Measurements from ENCODE around the gene HKDC1. TPM values are rescaled to one million over a fixed set of nuclear protein-coding genes. Genes with fewer than 3 reads are reported as not detected.

HKDC1 gene
- total RNA-seq, 1 experiment from 2014 or later, result 1.7 TPM

- H3K27ac ChIP-seq (ENCODE audit: low read depth, low read length), result no peak overlapping the region
- H3K27me3 ChIP-seq (ENCODE audit: insufficient read depth, low read length), result no peaks in the 10 kb centered on the region
- H3K79me2 ChIP-seq (ENCODE audit: insufficient read depth, low read length), result peaks cover 62% of the 10 kb centered on the region
- H3K9me2 ChIP-seq (ENCODE audit: insufficient read depth), result no peaks in the 10 kb centered on the region
- TF ChIP-seq EGR1 (IDR thresholded peaks at IDR 0.05; ENCODE audit: low read depth) (no peak), MAX (IDR thresholded peaks at IDR 0.05) (no peak), FOSL1 (IDR thresholded peaks at IDR 0.05; ENCODE audit: low read depth) (no peak), EZH2 (IDR thresholded peaks at IDR 0.05) (no peak), POLR2A (IDR thresholded peaks at IDR 0.05; ENCODE audit: borderline replicate concordance, extremely low read depth, insufficient read depth, insufficient read length) (no peak), ZBTB33 (IDR thresholded peaks at IDR 0.05; ENCODE audit: extremely low read depth, insufficient replicate concordance, low read length) (no peak), SRF (IDR thresholded peaks at IDR 0.05; ENCODE audit: low read depth) (no peak), ZNF274 (IDR thresholded peaks at IDR 0.05; ENCODE audit: low read depth, low read length) (no peak), JUND (IDR thresholded peaks at IDR 0.05) (no peak), ZFX (IDR thresholded peaks at IDR 0.05) (no peak), CBX3 (IDR thresholded peaks at IDR 0.05; ENCODE audit: low read depth) (no peak), RAD21 (IDR thresholded peaks at IDR 0.05; ENCODE audit: low read depth) (no peak), CTCF (IDR thresholded peaks at IDR 0.05 in 2 of 3, conservative IDR thresholded peaks at IDR 0.05 in 1 of 3; ENCODE audit: borderline replicate concordance in 1 of 3, insufficient read depth in 1 of 3, low read depth in 2 of 3, low read length in 2 of 3) (no peak), POLR2AphosphoS5 (IDR thresholded peaks at IDR 0.05; ENCODE audit: low read depth, low read length) (no peak)
- H3K4me3 ChIP-seq (replicated peaks in 1 of 2; ENCODE audit: low read depth in 1 of 2, low read length in 2 of 2), result no peak overlapping the region
- no peak overlapping the region for H2AFZ ChIP-seq (ENCODE audit: low read depth, low read length, poor library complexity, severe bottlenecking)
- no peak overlapping the region for H3K9ac ChIP-seq (ENCODE audit: low read length)
- H3K4me2 ChIP-seq (ENCODE audit: low read length), result no peak overlapping the region
- POLR2A ChIA-PET, result no interaction called here
- intact Hi-C loops (cut with micrococcal nuclease), result no loop called here
- no peaks in the 10 kb centered on the region for H4K20me1 ChIP-seq (ENCODE audit: insufficient read depth)
- H3K4me1 ChIP-seq (ENCODE audit: control insufficient read depth in 1 of 2, insufficient read depth in 2 of 2, low read length in 2 of 2), result peaks cover 1 to 2% of the 10 kb centered on the region in 2 experiments; a peak in 3 of 4 replicates
- no TSS peak for BruUV-seq (replicated peaks)
- peaks cover 31 to 33% of the 10 kb centered on the region in 2 experiments; a peak in 3 of 4 replicates for H3K36me3 ChIP-seq (ENCODE audit: control insufficient read depth in 1 of 2, insufficient read depth in 2 of 2, low read length in 2 of 2)
- ATAC-seq (no peak), DNase-seq (ENCODE audit: low read depth, low spot score) (no peak)
- no peaks in the 10 kb centered on the region for H3K9me3 ChIP-seq (ENCODE audit: control insufficient read depth in 1 of 2, insufficient read depth in 1 of 2, low read depth in 1 of 2, low read length in 2 of 2)
- RAD21 ChIA-PET (ENCODE audit: low non-redundant PET in 1 of 2, low total read pairs in 2 of 2, uncharacterized antibody in 2 of 2, unreplicated experiment in 2 of 2), result no interaction called here
- CTCF ChIA-PET, result no interaction called here
These were observed 33.6 kb upstream of the HKDC1 start for GRCh38 chr10:69186524-69186923.
